H9 (cell line): ENCODE measurements around the gene OR2M3. TPM values are rescaled to one million over a fixed set of nuclear protein-coding genes. Genes with fewer than 3 reads are reported as not detected.

Experiments
- DNase-seq: peaks from one replicate; pipeline ENCODE4 v3.0.0-alpha.2; 2017
- H2AFZ ChIP-seq: one replicate; pipeline ENCODE4 v1.6.1; 2013; ENCODE audit warnings: mild to moderate bottlenecking, low read length, control low read depth, moderate library complexity
- H2AK5ac ChIP-seq: 2 replicates; pipeline ENCODE4 v1.6.1; 2013; ENCODE audit warnings: low read length, control low read depth, mixed read lengths; ENCODE audit not compliant: insufficient read length
- H2BK120ac ChIP-seq: one replicate; pipeline ENCODE4 v1.6.1; 2013; ENCODE audit warnings: low read depth, mild to moderate bottlenecking, low read length, control low read depth, inconsistent platforms; ENCODE audit not compliant: poor library complexity, severe bottlenecking
- H2BK12ac ChIP-seq: 2 replicates; pipeline ENCODE4 v1.6.1; 2013; ENCODE audit warnings: low read length, control low read depth, mixed read lengths, low read depth; ENCODE audit not compliant: insufficient read length
- H2BK15ac ChIP-seq: 2 replicates; pipeline ENCODE4 v1.6.1; 2013; ENCODE audit warnings: low read depth, low read length, control low read depth
- H2BK20ac ChIP-seq: one replicate; pipeline ENCODE4 v1.6.1; 2013; ENCODE audit warnings: low read depth, mild to moderate bottlenecking, low read length, control low read depth, inconsistent platforms; ENCODE audit not compliant: poor library complexity, severe bottlenecking
- H2BK5ac ChIP-seq: 2 replicates; pipeline ENCODE4 v1.6.1; 2013; ENCODE audit warnings: low read length, control low read depth, mixed read lengths; ENCODE audit not compliant: insufficient read length
- H3K14ac ChIP-seq: 2 replicates; pipeline ENCODE4 v1.6.1; 2013; ENCODE audit warnings: low read length, control low read depth; ENCODE audit not compliant: insufficient read depth
- H3K18ac ChIP-seq: 2 replicates; pipeline ENCODE4 v1.6.1; 2013; ENCODE audit warnings: low read depth, mild to moderate bottlenecking, mixed read lengths, low read length, control low read depth; ENCODE audit not compliant: insufficient read length
- H3K23ac ChIP-seq: 2 replicates; pipeline ENCODE4 v1.6.1; 2013; ENCODE audit warnings: low read length, control low read depth, mixed read lengths, low read depth; ENCODE audit not compliant: insufficient read length
- H3K23me2 ChIP-seq: 2 replicates; pipeline ENCODE4 v1.6.1; 2013; ENCODE audit warnings: low read depth, mild to moderate bottlenecking, mixed read lengths, low read length, control low read depth; ENCODE audit not compliant: insufficient read length, poor library complexity, severe bottlenecking
- H3K27ac ChIP-seq: 2 replicates; pipeline ENCODE4 v1.5.1; 2013; ENCODE audit warnings: low read length, control low read depth, mixed read lengths, low read depth; ENCODE audit not compliant: insufficient read length
- H3K27me3 ChIP-seq: 2 replicates; pipeline ENCODE4 v1.6.1; 2013; ENCODE audit warnings: low read length, control low read depth, inconsistent platforms; ENCODE audit not compliant: insufficient read depth
- H3K4ac ChIP-seq: 2 replicates; pipeline ENCODE4 v1.6.1; 2013; ENCODE audit warnings: low read depth, mild to moderate bottlenecking, control low read depth, inconsistent platforms, low read length, moderate library complexity
- H3K4me1 ChIP-seq: 2 replicates; pipeline ENCODE4 v1.6.1; 2013; ENCODE audit warnings: low read length, control low read depth, inconsistent platforms; ENCODE audit not compliant: insufficient read depth
- H3K4me2 ChIP-seq: 2 replicates; pipeline ENCODE4 v1.6.1; 2013; ENCODE audit warnings: low read length, control low read depth, mixed read lengths; ENCODE audit not compliant: insufficient read length, insufficient read depth
- H3K56ac ChIP-seq: 2 replicates; pipeline ENCODE4 v1.6.1; 2013; ENCODE audit warnings: low read depth, mild to moderate bottlenecking, mixed read lengths, low read length, control low read depth; ENCODE audit not compliant: insufficient read length
- H3K79me1 ChIP-seq: 2 replicates; pipeline ENCODE4 v1.6.1; 2013; ENCODE audit warnings: low read depth, mild to moderate bottlenecking, moderate library complexity, low read length, control low read depth, inconsistent platforms; ENCODE audit not compliant: insufficient read depth, poor library complexity, severe bottlenecking
- H3K79me2 ChIP-seq: 2 replicates; pipeline ENCODE4 v1.6.1; 2013; ENCODE audit warnings: low read length, control low read depth, inconsistent platforms; ENCODE audit not compliant: insufficient read depth
- H3K9ac ChIP-seq: 2 replicates; pipeline ENCODE4 v1.6.1; 2013; ENCODE audit warnings: low read length, control low read depth, mixed read lengths; ENCODE audit not compliant: insufficient read length; ENCODE audit errors: extremely low read depth
- H3K9me3 ChIP-seq: one replicate; pipeline ENCODE4 v1.6.1; 2013; ENCODE audit warnings: low read depth, low read length, inconsistent platforms; ENCODE audit not compliant: control insufficient read depth
- H3T11ph ChIP-seq: one replicate; pipeline ENCODE4 v1.6.1; 2013; ENCODE audit warnings: mild to moderate bottlenecking, low read length, control low read depth, inconsistent platforms
- H4K20me1 ChIP-seq: one replicate; pipeline ENCODE4 v1.6.1; 2013; ENCODE audit not compliant: control insufficient read depth, insufficient read length, insufficient read depth
- H4K5ac ChIP-seq: 2 replicates; pipeline ENCODE4 v1.6.1; 2013; ENCODE audit warnings: low read depth, mild to moderate bottlenecking, mixed read lengths, low read length, control low read depth; ENCODE audit not compliant: insufficient read length
- H4K8ac ChIP-seq: replicated peaks from 2 replicates; pipeline ENCODE4 v1.6.1; 2013; ENCODE audit warnings: low read length, control low read depth, mixed read lengths, low read depth; ENCODE audit not compliant: insufficient read length
- H4K91ac ChIP-seq: 2 replicates; pipeline ENCODE4 v1.6.1; 2013; ENCODE audit warnings: low read depth, mild to moderate bottlenecking, moderate library complexity, mixed read lengths, low read length, control low read depth; ENCODE audit not compliant: insufficient read length
- H3K27ac Mint-ChIP-seq, 3 experiments: 2 replicates in 2 of 3; 3 replicates in 1 of 3; pipeline ENCODE4 v1.8.0; 2020 to 2021; ENCODE audit warnings: mixed read lengths in 3 of 3, mild to moderate bottlenecking in 1 of 3, moderate library complexity in 1 of 3
- H3K27me3 Mint-ChIP-seq: 2 replicates; pipeline ENCODE4 v1.8.0; 2021; ENCODE audit warnings: low read depth, mild to moderate bottlenecking, moderate library complexity, mixed read lengths
- H3K36me3 Mint-ChIP-seq, 3 experiments: 2 replicates in 2 of 3; 3 replicates in 1 of 3; pipeline ENCODE4 v1.8.0; 2020 to 2021; ENCODE audit warnings: low read depth in 3 of 3, mixed read lengths in 3 of 3; ENCODE audit not compliant: insufficient read depth in 1 of 3
- H3K4me1 Mint-ChIP-seq, 2 experiments: 2 replicates each; pipeline ENCODE4 v1.8.0; 2020; ENCODE audit warnings: mixed read lengths in 2 of 2
- H3K4me3 Mint-ChIP-seq, 2 experiments: 2 replicates in 1 of 2; 3 replicates in 1 of 2; pipeline ENCODE4 v1.8.0; 2020 to 2021; ENCODE audit warnings: mild to moderate bottlenecking in 2 of 2, mixed read lengths in 2 of 2, moderate library complexity in 1 of 2
- H3K9me3 Mint-ChIP-seq, 2 experiments: 2 replicates in 1 of 2; 3 replicates in 1 of 2; pipeline ENCODE4 v1.8.0; 2020; ENCODE audit warnings: mild to moderate bottlenecking in 2 of 2, mixed read lengths in 2 of 2, moderate library complexity in 1 of 2
- WGBS: extraction: QIAGEN DNeasy Blood & Tissue Kit; methylation state at CpG from one replicate; pipeline ENCODE4 v1.1.7; 2013; ENCODE audit warnings: missing lambda C conversion rate, low lambda C conversion rate, mixed read lengths; ENCODE audit not compliant: insufficient read length; ENCODE audit errors: extremely low coverage; 5-methylcytosine and 5-hydroxymethylcytosine counted together
- total RNA-seq: library from RNA; stranded (reverse); gene quantifications from 2 replicates; pipeline ENCODE4 v1.2.1, GENCODE V29; 2021
- TF ChIP-seq, protein P1 (sequence below): fragments of 200-600 bp; sonication (generic); conservative IDR thresholded peaks from 3 replicates; pipeline ENCODE4 v1.8.0; 2021; ENCODE audit warnings: antibody characterized with exemption, mild to moderate bottlenecking

The OR2M3 gene
- total RNA-seq, 1 experiment from 2014 or later: not detected

DNA sequence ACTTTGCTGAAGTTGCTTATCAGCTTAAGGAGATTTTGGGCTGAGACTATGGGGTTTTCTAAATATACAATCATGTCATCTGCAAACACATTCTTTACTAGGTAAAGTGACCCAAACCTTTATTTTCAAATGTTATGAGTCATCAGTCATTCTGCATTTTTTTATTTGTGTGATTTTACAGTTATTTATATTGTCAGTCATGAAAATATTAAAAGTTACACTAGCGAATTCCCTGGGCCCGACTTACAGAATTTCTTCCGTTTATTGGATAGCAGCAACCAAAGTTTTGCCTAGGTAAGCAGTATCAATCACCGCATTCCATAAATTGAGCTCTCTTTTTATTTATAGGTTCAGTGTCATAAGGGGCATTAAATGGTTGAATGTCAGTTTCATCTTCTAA, 38.3 kb upstream of the OR2M3 start:
- no peak overlapping the region for H4K5ac ChIP-seq
- no peaks in the 10 kb centered on the region for H4K20me1 ChIP-seq
- Mint-ChIP-seq H3K27ac (no peak overlapping the region), H3K4me3 (no peak overlapping the region), H3K9me3 (peaks cover 72 to 73% of the 10 kb centered on the region in 2 experiments), H3K36me3 (peaks cover 0 to 8% (median 0%) of the 10 kb centered on the region in 3 experiments; a peak in 3 of 7 replicates), H3K27me3 (no peaks in the 10 kb centered on the region), H3K4me1 (no peaks in the 10 kb centered on the region)
- DNase-seq: no peak
- no peak overlapping the region for H3K27ac ChIP-seq
- H3K14ac ChIP-seq: no peak overlapping the region
- no peaks in the 10 kb centered on the region for H3K27me3 ChIP-seq
- H3T11ph ChIP-seq: no peak overlapping the region
- H3K4me2 ChIP-seq: no peak overlapping the region
- H3K4ac ChIP-seq: no peak overlapping the region
- H3K18ac ChIP-seq: no peak overlapping the region
- H2BK12ac ChIP-seq: no peak overlapping the region
- no peaks in the 10 kb centered on the region for H3K23me2 ChIP-seq
- peaks cover 45% of the 10 kb centered on the region for H3K9me3 ChIP-seq
- H3K9ac ChIP-seq: no peak overlapping the region
- H2BK5ac ChIP-seq: no peak overlapping the region
- H3K79me2 ChIP-seq: no peaks in the 10 kb centered on the region
- H3K79me1 ChIP-seq: no peaks in the 10 kb centered on the region
- no peak overlapping the region for H2AK5ac ChIP-seq
- no peak overlapping the region for H4K91ac ChIP-seq
- no peak overlapping the region for H3K23ac ChIP-seq
- H3K4me1 ChIP-seq: no peaks in the 10 kb centered on the region
- TF ChIP-seq, protein P1, sequence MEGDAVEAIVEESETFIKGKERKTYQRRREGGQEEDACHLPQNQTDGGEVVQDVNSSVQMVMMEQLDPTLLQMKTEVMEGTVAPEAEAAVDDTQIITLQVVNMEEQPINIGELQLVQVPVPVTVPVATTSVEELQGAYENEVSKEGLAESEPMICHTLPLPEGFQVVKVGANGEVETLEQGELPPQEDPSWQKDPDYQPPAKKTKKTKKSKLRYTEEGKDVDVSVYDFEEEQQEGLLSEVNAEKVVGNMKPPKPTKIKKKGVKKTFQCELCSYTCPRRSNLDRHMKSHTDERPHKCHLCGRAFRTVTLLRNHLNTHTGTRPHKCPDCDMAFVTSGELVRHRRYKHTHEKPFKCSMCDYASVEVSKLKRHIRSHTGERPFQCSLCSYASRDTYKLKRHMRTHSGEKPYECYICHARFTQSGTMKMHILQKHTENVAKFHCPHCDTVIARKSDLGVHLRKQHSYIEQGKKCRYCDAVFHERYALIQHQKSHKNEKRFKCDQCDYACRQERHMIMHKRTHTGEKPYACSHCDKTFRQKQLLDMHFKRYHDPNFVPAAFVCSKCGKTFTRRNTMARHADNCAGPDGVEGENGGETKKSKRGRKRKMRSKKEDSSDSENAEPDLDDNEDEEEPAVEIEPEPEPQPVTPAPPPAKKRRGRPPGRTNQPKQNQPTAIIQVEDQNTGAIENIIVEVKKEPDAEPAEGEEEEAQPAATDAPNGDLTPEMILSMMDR: no peak
- H2BK20ac ChIP-seq: no peak overlapping the region
- H4K8ac ChIP-seq: no peak overlapping the region
- no peak overlapping the region for H2BK15ac ChIP-seq
- H2BK120ac ChIP-seq: no peak overlapping the region
- WGBS: no CpG with 5 or more reads among the region's 4 CpGs
- no peak overlapping the region for H2AFZ ChIP-seq
- H3K56ac ChIP-seq: no peak overlapping the region
